Measurements from ENCODE around the gene KPNB1.

KPNB1 gene

GRCh38 chr17:47728214-47728877 is 78.6 kb downstream of the KPNB1 start:
- DNase-seq (ENCODE audit: low spot score), result no peak

GRCh38 chr17:47729476-47729875 is 79.8 kb downstream of the KPNB1 start:
- no peak for DNase-seq (ENCODE audit: low spot score)

GRCh38 chr17:47730681-47731080 is 81.0 kb downstream of the KPNB1 start:
- no peak for DNase-seq (ENCODE audit: low spot score)

- DNase-seq (ENCODE audit: low spot score), result no peak
Measured at GRCh38 chr17:47731396-47731795, 81.7 kb downstream of the KPNB1 start.

- no peak for DNase-seq (ENCODE audit: low spot score)
Measured at GRCh38 chr17:47732399-47733046, 82.8 kb downstream of the KPNB1 start.

GRCh38 chr17:47733047-47733673 is 83.4 kb downstream of the KPNB1 start, which contains the start of gene TBX21:
Gene TBX21 (plus strand): TSS chr17:47733236. CDS start chr17:47733455, 219 bp downstream.
- peak; percentile 42 for DNase-seq (ENCODE audit: low spot score)

GRCh38 chr17:47733674-47734410 is 84.1 kb downstream of the KPNB1 start:
- DNase-seq (ENCODE audit: low spot score), result no peak

- no peak for DNase-seq (ENCODE audit: low spot score)
Measured at GRCh38 chr17:47735139-47735464, 85.4 kb downstream of the KPNB1 start.
